Measurements from ENCODE around the gene CLASP1.

- TF ChIP-seq, protein P1, sequence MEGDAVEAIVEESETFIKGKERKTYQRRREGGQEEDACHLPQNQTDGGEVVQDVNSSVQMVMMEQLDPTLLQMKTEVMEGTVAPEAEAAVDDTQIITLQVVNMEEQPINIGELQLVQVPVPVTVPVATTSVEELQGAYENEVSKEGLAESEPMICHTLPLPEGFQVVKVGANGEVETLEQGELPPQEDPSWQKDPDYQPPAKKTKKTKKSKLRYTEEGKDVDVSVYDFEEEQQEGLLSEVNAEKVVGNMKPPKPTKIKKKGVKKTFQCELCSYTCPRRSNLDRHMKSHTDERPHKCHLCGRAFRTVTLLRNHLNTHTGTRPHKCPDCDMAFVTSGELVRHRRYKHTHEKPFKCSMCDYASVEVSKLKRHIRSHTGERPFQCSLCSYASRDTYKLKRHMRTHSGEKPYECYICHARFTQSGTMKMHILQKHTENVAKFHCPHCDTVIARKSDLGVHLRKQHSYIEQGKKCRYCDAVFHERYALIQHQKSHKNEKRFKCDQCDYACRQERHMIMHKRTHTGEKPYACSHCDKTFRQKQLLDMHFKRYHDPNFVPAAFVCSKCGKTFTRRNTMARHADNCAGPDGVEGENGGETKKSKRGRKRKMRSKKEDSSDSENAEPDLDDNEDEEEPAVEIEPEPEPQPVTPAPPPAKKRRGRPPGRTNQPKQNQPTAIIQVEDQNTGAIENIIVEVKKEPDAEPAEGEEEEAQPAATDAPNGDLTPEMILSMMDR (conservative IDR thresholded peaks at IDR 0.05), result no peak
- TF ChIP-seq ZFX (IDR thresholded peaks at IDR 0.05), result no peak
Observed at GRCh38 chr2:121436918-121437317, 212.3 kb downstream of the CLASP1 start.
